GM19324 (cell line): ENCODE results near the gene PCDHB4.
"Not testable (repeated sequence)": the region's sequence is repeated elsewhere in the genome, so short reads cannot be mapped to it uniquely, and the experiment has no call there.

Experiments used
- ATAC-seq: cut with Tn5 transposase; IDR thresholded peaks from one replicate; pipeline ENCODE4 v1.9.1; 2021; ENCODE audit warnings: mild to moderate bottlenecking, moderate library complexity; ENCODE audit not compliant: unreplicated experiment, low FRiP score

Gene PCDHB4

GRCh38 chr5:141121563-141121962 is at the start of gene PCDHB4:
PCDHB4 (plus strand) TSS chr5:141121818; CDS start chr5:141121999, 181 bp downstream.
- no peak for ATAC-seq

DNA sequence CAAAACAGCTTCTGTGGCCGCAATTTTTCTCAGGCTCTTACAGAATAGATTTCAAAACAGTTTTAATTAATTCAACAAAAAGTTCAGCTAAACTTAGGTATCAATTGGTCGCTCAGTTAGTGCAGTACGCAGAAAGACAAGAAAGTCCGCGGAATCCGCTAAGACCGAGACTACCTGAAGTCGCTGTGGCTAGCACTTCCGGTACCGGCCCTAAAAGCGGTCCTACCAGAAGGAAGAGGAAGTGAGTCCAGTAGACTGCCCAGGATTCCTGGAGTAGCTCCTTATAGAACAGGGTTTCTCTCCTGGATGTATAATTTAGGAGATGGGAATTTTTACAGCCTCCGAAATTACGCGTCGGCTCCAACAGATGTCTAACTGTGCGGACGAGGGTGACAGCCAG is 43.8 kb upstream of the PCDHB4 start:
- ATAC-seq, result no peak

GRCh38 chr5:141082228-141082627 is 39.4 kb upstream of the PCDHB4 start:
- no peak for ATAC-seq

GRCh38 chr5:141084487-141084989 is 37.1 kb upstream of the PCDHB4 start:
- no peak for ATAC-seq

DNA sequence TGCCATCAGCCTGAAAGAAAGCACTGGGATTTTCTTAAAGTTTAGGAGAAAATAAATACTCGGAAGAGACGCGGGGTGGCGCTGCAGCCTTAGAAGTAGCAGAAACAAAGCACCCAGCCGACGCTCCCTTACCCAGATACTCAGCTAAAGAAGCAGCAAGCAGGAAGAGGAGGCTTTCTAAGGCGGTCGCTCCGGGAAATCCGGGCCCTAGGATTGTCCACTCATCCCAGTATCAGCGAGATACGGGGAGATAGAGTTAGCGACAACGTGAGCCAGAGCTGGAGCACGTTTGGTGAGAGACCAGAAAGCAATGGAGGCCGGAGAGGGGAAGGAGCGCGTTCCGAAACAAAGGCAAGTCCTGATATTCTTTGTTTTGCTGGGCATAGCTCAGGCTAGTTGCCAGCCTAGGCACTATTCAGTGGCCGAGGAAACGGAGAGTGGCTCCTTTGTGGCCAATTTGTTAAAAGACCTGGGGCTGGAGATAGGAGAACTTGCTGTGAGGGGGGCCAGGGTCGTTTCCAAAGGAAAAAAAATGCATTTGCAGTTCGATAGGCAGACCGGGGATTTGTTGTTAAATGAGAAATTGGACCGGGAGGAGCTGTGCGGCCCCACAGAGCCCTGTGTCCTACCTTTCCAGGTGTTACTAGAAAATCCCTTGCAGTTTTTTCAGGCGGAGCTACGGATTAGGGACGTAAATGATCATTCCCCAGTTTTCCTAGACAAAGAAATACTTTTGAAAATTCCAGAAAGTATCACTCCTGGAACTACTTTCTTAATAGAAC is 26.9 kb upstream of the PCDHB4 start, which contains the start of gene PCDHB2:
Gene PCDHB2 (plus strand): TSS at position 135 of the 782 bp plus-strand sequence. CDS start 176 bp downstream, at position 311.
- no peak for ATAC-seq

- ATAC-seq, result no peak
Measured at GRCh38 chr5:141095263-141095641, 26.4 kb upstream of the PCDHB4 start.

DNA sequence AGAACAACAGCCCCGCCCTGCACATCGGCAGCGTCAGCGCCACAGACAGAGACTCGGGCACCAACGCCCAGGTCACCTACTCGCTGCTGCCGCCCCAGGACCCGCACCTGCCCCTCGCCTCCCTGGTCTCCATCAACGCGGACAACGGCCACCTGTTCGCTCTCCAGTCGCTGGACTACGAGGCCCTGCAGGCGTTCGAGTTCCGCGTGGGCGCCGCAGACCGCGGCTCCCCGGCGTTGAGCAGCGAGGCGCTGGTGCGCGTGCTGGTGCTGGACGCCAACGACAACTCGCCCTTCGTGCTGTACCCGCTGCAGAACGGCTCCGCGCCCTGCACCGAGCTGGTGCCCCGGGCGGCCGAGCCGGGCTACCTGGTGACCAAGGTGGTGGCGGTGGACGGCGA is 25.4 kb upstream of the PCDHB4 start:
- not testable (repeated sequence) for ATAC-seq

GRCh38 chr5:141096586-141096985 is 25.0 kb upstream of the PCDHB4 start:
- not testable (repeated sequence) for ATAC-seq

- no peak for ATAC-seq
Measured at GRCh38 chr5:141100243-141100805, 21.3 kb upstream of the PCDHB4 start, which contains the start of gene PCDHB3. PCDHB3 (plus strand) TSS chr5:141100473; CDS start chr5:141100650, 177 bp downstream.

GRCh38 chr5:141101059-141101458 is 20.6 kb upstream of the PCDHB4 start:
- ATAC-seq, result no peak

GRCh38 chr5:141102070-141102469 is 19.5 kb upstream of the PCDHB4 start:
- ATAC-seq, result not testable (repeated sequence)

GRCh38 chr5:141102471-141102870 is 19.1 kb upstream of the PCDHB4 start:
- ATAC-seq, result not testable (repeated sequence)

GRCh38 chr5:141105350-141105749 is 16.3 kb upstream of the PCDHB4 start:
- no peak for ATAC-seq

DNA sequence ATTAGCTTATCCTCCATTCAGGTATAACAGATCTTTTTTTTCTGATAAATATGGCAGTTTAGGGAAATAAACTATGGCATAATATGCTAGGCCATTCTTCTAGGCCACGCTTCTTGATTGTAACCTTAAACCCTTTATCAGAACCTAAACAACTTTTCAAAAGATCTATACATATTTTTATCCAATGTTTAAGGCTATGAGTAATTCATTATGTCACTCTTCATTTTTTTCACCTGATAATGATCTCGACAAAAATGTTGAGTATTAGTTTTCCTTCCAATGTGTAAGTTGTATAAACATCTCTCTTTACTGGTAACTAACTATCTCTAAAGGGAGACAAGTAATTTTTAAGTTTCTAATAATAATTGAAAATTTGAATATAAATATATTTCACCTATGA is 2.4 kb upstream of the PCDHB4 start:
- no peak for ATAC-seq

- ATAC-seq, result no peak
Measured at GRCh38 chr5:141121985-141122384, 367 bp downstream of the PCDHB4 start.

- ATAC-seq, result not testable (repeated sequence)
Measured at GRCh38 chr5:141123396-141124135, 1.9 kb downstream of the PCDHB4 start.

- no peak for ATAC-seq
Measured at GRCh38 chr5:141127305-141127704, 5.7 kb downstream of the PCDHB4 start.

GRCh38 chr5:141135030-141135717 is 13.6 kb downstream of the PCDHB4 start, which contains the start of gene PCDHB5:
PCDHB5 (plus strand) TSS chr5:141135206; CDS start chr5:141135435, 229 bp downstream.
- ATAC-seq, result no peak

DNA sequence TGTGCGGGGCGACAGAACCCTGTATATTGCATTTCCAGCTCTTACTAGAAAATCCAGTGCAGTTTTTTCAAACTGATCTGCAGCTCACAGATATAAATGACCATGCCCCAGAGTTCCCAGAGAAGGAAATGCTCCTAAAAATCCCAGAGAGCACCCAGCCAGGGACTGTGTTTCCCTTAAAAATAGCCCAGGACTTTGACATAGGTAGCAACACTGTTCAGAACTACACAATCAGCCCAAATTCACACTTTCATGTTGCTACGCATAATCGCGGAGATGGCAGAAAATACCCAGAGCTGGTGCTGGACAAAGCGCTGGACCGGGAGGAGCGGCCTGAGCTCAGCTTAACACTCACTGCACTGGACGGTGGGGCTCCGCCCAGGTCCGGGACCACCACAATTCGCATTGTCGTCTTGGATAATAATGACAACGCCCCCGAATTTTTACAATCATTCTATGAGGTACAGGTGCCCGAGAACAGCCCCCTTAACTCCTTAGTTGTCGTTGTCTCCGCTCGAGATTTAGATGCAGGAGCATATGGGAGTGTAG is 14.2 kb downstream of the PCDHB4 start:
- ATAC-seq, result no peak

- ATAC-seq, result not testable (repeated sequence)
Measured at GRCh38 chr5:141137346-141137745, 15.7 kb downstream of the PCDHB4 start.
